ENCODE data around the gene TFB1M. TPM values are rescaled to one million over a fixed set of nuclear protein-coding genes. Genes with fewer than 3 reads are reported as not detected.
A peak's percentile ranks its signal among the peaks of the same experiment; 100 is the strongest.
"Not testable (repeated sequence)": the region's sequence is repeated elsewhere in the genome, so short reads cannot be mapped to it uniquely, and the experiment has no call there.

The TFB1M gene
- total RNA-seq, 2 donors from 2014 or later, result 24.1 to 44.1 TPM

DNA sequence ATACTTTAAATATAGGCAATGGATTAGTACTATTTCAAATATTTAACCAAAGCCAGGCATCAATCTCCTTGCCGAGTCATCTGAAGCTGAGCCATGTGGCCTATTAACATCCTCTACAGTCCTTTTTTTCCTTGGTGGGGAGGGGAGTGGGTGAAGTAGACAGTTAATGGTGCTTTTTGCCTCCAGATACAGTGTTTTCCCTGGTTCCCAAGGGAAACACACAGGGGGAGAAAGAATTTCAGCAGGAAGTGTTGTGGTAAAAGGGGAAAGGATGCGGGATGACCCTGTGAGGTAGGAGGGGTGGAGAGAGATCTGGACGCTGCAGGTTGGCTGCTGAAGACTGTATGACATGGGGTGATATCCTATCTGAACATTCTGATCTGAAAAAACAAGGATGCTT lies 40.9 kb downstream of the TFB1M start:
- Mint-ChIP-seq H3K9me3 (no peaks in the 10 kb centered on the region), H3K4me3 (no peak overlapping the region), H3K27me3 (no peaks in the 10 kb centered on the region), H3K36me3 (no peaks in the 10 kb centered on the region), H3K27ac (peak overlapping the region in 1 of 2 donors; percentile 32), H3K4me1 (ENCODE audit: low read depth in 2 of 2) (peaks cover 4 to 5% of the 10 kb centered on the region in 2 donors)
- no peak for ATAC-seq
- no peak for DNase-seq (ENCODE audit: low spot score)

DNA sequence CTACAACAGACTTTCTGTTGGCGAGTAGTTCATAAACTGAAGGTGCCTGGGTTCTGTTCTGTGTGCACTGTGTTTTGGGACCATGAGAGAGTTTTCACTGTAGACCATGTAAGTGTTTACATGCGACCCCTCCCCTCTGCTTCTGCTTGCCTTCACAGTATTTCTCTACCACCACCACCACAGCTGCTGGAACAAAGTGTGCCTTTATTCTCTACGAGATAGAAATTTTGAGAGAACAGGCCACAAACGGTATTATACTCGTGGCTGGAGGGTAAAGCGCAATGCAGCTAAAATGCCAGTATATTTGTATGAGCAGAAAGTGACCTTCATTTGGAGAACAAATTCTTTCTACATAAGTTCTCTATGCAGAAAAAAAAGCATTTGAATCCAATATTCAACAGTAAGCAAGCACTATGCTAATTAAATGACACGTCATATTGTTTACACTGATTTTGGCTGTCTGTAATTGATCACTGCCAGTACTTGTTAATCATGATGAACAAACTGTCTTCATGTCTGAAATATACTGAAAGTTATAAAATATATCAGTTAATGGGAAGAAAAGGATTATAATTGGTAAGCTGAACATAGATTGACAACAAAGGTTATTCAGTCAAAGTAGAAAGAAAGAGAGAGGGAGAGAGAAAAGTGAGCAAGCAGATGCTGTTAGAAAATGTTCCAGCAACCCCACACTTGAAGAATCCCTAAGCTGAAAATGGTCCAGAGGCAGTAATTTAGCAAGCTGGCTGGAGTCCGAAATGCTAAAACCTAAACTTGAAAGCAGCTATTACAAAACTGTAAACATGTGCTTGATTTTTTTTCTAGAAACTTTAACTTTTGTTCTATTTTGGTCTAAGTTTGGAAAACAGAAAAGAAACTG lies 41.7 kb downstream of the TFB1M start:
- no peak for DNase-seq (ENCODE audit: low spot score)
- no peaks in the 10 kb centered on the region for H3K27me3 Mint-ChIP-seq
- peaks cover 9 to 12% of the 10 kb centered on the region in 2 donors for H3K4me1 Mint-ChIP-seq (ENCODE audit: low read depth in 2 of 2)
- no peaks in the 10 kb centered on the region for H3K36me3 Mint-ChIP-seq
- no peaks in the 10 kb centered on the region for H3K9me3 Mint-ChIP-seq
- ATAC-seq, result no peak
- no peak overlapping the region for H3K4me3 Mint-ChIP-seq
- H3K27ac Mint-ChIP-seq, result no peak overlapping the region

DNA sequence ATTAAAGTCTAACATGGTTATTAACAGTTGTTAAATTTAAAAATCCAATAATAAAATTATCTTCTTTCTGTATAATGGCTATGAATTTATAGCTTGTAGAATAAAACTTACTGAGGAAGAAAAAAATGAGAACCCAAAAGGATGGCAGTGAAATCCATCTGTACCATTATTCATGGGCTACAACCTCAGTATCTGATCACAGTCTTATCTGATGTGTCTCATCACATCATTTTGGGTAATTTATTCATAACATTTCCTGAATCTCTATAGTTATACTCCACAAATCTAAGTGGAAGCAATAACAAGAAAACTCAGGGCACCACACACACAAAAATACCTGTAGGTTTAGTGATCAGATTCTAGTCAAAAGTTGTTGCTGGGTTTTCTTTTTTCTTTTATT lies 43.1 kb downstream of the TFB1M start:
- Mint-ChIP-seq H3K4me1 (ENCODE audit: low read depth in 2 of 2) (peaks cover 9 to 12% of the 10 kb centered on the region in 2 donors), H3K4me3 (no peak overlapping the region), H3K27me3 (no peaks in the 10 kb centered on the region), H3K9me3 (no peaks in the 10 kb centered on the region), H3K36me3 (no peaks in the 10 kb centered on the region), H3K27ac (no peak overlapping the region)
- no peak for DNase-seq (ENCODE audit: low spot score)
- no peak for ATAC-seq

DNA sequence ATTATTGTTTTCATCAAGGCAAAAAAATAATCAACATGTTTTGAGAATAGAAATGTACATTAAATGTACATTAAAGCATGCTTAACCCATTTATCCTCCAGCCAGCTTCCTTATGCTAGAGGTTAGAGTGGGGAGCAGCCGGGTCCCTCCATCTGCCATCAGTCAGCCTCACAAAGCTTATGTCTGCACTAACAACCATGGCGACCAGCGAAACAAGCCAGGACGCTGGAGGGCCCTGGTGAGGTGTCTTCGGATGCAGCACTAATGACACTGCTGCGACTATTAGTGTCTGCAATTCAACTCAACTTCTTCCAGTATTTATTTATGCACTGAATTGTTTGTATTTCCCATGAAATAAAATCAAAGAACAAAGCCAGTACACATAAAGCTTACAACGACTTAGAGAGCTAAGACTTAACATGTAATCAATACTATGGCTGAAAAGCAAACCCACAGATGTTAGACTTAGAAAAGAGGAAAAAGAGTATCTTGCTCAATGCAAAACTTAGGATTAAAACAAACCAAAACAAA lies 43.7 kb downstream of the TFB1M start:
- Mint-ChIP-seq H3K4me1 (ENCODE audit: low read depth in 2 of 2) (peaks cover 9 to 12% of the 10 kb centered on the region in 2 donors), H3K36me3 (no peaks in the 10 kb centered on the region), H3K4me3 (no peak overlapping the region), H3K27ac (no peak overlapping the region), H3K27me3 (no peaks in the 10 kb centered on the region), H3K9me3 (no peaks in the 10 kb centered on the region)
- no peak for DNase-seq (ENCODE audit: low spot score)
- no peak for ATAC-seq

DNA sequence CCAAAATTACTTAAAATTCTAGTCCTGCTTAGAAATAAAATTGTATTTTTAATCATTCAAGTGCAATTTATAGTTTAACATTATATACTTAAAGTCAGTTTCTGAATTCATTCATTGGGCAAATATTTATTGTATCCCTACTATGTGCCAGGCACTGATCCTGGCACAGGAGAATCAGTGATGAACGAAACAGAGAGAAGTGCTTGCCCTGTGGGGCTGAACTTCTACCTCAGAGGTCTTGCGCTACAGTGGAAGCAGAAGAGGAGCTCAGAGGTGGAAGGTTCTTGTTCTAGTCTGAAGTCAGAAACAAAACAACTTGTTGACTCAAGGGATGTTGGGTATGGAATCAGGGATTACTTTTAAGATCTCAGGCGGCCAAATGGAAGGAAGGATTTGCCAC lies 44.5 kb downstream of the TFB1M start:
- no peak overlapping the region for H3K27ac Mint-ChIP-seq
- ATAC-seq, result no peak

DNA sequence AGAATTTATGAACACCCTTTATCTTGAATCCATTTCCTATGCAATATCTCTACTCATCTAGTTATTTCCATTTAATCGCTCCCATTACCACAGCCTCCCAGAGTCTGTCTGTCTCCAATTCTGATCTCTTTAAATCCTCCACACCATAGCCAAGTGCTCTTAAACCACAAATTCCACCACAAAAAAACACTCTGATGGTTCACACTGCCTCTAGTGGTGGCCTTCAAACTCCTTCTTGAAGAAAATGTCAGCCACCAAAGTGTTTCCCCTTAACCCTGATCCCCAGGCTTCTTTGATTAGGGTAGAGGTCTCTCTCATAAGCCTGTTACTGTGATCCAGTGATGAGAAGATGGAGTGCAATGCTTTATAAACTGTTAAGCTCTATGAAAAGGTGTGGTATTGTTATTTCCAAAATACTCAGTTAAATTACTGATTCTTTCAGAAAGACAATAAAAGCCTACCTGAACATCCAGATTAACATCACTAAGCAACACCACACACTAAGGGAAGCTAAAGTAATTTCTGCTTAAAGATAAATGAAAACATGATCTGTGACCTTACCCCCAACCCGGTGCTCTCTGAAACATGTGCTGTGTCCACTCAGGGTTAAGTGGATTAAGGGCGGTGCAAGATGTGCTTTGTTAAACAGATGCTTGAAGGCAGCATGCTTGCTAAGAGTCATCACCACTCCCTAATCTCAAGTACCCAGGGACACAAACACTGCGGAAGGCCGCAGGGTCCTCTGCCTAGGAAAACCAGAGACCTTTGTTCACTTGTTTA lies 46.0 kb downstream of the TFB1M start:
- not testable (repeated sequence) for H3K4me3 Mint-ChIP-seq; H3K27me3 Mint-ChIP-seq; H3K4me1 Mint-ChIP-seq (ENCODE audit: low read depth in 2 of 2); DNase-seq (ENCODE audit: low spot score); H3K27ac Mint-ChIP-seq; H3K36me3 Mint-ChIP-seq; H3K9me3 Mint-ChIP-seq
- peak in 1 of 2 donors; percentile 49 for ATAC-seq

More for the DNA sequence above, 44.5 kb downstream of the TFB1M start:
- no peak for DNase-seq (ENCODE audit: low spot score)
- Mint-ChIP-seq H3K36me3 (no peaks in the 10 kb centered on the region), H3K9me3 (no peaks in the 10 kb centered on the region), H3K4me1 (ENCODE audit: low read depth in 2 of 2) (peaks cover 9 to 12% of the 10 kb centered on the region in 2 donors), H3K4me3 (no peak overlapping the region), H3K27me3 (no peaks in the 10 kb centered on the region)

DNA sequence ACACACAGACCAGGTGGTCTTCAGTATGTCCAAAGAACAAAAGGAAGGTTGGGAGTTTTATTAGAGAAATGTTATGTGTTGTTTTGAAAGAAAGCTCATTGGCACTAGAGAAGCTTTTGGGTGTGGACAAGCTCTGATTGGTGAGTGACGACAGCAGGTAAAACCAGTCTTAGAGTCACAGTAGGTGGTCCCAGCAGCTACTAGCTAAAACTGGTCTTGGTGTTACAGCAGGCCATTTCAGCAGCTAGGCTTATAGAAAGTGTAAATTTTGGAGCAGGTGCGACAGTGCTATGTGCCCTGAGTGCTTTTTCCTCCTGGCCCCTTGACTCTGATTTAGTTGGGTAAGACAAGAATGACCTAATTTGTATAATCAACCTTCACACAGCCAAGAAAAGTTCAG lies 46.9 kb downstream of the TFB1M start:
- H3K9me3 Mint-ChIP-seq, result no peaks in the 10 kb centered on the region
- no peak overlapping the region for H3K27ac Mint-ChIP-seq
- peaks cover 5% of the 10 kb centered on the region for H3K36me3 Mint-ChIP-seq
- no peaks in the 10 kb centered on the region for H3K27me3 Mint-ChIP-seq
- ATAC-seq (no peak), DNase-seq (ENCODE audit: low spot score) (no peak)
- no peak overlapping the region for H3K4me3 Mint-ChIP-seq
- H3K4me1 Mint-ChIP-seq (ENCODE audit: low read depth in 2 of 2), result peaks cover 7 to 10% of the 10 kb centered on the region in 2 donors

DNA sequence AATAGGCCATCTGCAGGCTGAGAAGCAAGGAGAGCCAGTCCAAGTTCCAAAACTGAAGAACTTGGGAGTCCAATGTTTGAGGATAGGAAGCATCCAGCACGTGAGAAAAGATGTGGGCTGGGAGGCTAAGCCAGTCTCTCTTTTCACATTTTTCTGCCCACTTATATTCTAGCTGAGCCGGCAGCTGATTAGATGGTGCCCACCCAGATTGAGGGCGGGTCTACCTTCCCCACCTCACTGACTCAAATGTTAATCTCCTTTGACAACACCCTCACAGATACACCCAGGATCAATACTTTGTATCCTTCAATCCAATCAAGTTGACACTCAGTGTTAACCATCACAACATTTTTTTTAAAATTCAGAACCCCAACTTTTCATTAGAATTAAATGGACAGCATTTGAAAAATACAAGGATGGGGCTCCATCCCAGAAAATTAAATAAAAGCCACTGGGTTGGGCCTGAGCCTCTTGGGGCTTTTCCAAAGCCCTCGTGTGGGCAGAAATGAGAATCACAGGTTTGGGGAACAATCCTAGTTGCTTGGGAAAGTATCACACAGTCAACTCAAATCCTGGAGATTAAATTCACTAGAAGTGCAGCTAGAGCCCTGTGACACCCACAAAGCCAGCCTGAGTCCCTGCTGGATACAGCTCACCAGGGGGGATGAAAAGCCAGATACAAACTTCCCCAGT lies 48.3 kb downstream of the TFB1M start:
- H3K36me3 Mint-ChIP-seq, result peaks cover 5% of the 10 kb centered on the region
- no peak overlapping the region for H3K27ac Mint-ChIP-seq

DNA sequence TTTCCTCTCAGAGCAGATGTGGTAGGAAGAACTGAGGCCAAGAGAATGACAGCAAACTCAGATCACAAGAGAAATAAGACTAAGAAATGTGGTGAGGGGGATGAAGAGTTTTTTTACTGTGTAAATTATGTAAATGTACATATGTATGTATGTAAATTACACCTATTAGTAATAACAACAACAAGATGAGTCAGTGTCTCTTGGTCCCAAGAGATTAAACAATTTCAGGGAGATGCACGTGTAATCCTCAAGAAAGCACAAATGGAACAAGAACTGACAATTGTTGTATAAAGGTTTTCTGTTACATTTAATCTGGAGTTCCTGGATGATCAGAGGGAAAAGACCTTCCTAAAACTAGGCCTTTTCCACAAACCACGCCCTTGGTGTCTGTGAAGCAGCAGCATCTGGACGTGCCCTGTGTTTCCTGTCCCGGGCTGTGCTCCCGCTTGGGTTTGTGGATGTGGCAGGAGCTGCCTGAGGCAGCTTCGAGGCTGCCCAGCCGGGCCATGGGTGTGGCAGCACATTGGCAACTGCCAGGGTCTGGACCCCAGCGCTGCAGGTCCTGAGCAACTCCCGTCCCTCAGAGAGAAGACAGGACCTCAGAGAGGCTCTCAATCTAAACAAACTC lies 49.5 kb downstream of the TFB1M start:
- Mint-ChIP-seq H3K27ac (no peak overlapping the region), H3K4me1 (ENCODE audit: low read depth in 2 of 2) (peaks cover 7 to 12% of the 10 kb centered on the region in 2 donors), H3K4me3 (no peak overlapping the region), H3K9me3 (no peaks in the 10 kb centered on the region), H3K36me3 (peaks cover 5% of the 10 kb centered on the region), H3K27me3 (no peaks in the 10 kb centered on the region)
- ATAC-seq (no peak), DNase-seq (ENCODE audit: low spot score) (no peak)

More for the DNA sequence above, 48.3 kb downstream of the TFB1M start:
- no peaks in the 10 kb centered on the region for H3K27me3 Mint-ChIP-seq
- no peak for DNase-seq (ENCODE audit: low spot score)
- no peak overlapping the region for H3K4me3 Mint-ChIP-seq
- no peaks in the 10 kb centered on the region for H3K9me3 Mint-ChIP-seq
- no peak for ATAC-seq
- peaks cover 7 to 12% of the 10 kb centered on the region in 2 donors for H3K4me1 Mint-ChIP-seq (ENCODE audit: low read depth in 2 of 2)

DNA sequence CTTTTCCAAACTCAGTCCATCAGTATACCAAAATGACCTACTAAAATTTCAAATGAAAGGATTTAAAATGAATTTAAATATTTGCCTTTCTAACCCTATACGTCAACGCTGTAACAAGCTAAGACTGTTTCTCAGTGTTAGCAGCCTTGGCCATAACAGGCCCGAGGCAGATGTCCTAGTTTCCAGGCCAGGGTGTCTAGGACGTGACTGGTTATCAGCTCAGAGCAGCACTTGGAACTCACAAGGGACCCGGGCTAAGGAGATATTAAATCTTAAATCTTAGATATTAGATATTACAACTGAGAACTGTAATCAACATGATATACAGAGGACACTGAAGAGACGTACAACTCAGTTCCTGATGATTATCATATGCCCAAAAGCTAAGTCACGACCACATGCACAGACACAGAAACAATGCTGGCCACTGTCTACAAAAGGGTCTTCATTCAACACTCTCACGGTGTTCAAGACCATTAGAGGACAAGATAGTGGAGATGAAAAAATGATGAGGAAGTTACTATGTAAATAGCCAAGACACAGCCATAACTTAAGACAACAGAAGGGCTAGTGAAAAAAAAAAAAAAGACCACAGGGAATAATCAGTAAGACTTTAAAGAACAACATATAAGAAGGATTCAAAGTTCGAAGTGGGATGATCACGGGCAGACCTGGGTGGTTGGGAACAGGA lies 50.8 kb downstream of the TFB1M start, which contains the start of gene CLDN20:
CLDN20 (plus strand) TSS at position 641 of the 691 bp plus-strand sequence. CDS start 11,707 bp downstream, outside the sequence.
- Mint-ChIP-seq H3K27me3 (no peaks in the 10 kb centered on the region), H3K9me3 (no peaks in the 10 kb centered on the region), H3K4me3 (no peak within 1 kb of the TSS), H3K27ac (no peak within 1 kb of the TSS), H3K36me3 (peaks cover 5% of the 10 kb centered on the region), H3K4me1 (ENCODE audit: low read depth in 2 of 2) (peaks cover 7 to 12% of the 10 kb centered on the region in 2 donors)
- no peak for DNase-seq (ENCODE audit: low spot score)
- ATAC-seq, result no peak

DNA sequence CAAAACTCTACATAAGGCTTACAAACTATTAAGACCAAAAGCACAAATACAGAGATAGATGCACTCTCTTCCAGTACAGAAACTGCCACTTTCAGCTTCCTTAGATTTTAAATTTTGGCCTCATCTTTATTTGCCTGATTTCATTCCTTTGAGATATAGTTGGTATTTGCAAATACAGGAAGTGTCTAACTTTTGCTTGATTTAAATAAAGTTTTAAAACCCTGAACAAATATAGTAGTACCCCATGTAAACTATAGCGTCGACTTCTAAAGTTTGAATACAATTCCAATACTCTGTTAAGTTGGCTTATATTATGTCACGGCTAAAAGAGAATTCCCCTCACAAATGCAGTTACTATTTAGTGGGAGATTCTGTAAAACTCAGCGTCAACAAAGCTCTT lies 51.6 kb downstream of the TFB1M start:
- H3K9me3 Mint-ChIP-seq, result no peaks in the 10 kb centered on the region
- peaks cover 0 to 7% of the 10 kb centered on the region in 2 donors for H3K4me1 Mint-ChIP-seq (ENCODE audit: low read depth in 2 of 2)
- H3K27ac Mint-ChIP-seq, result peak overlapping the region in 1 of 2 donors; percentile 9
- no peak overlapping the region for H3K4me3 Mint-ChIP-seq
- ATAC-seq (no peak), DNase-seq (ENCODE audit: low spot score) (no peak)
- peaks cover 8% of the 10 kb centered on the region for H3K36me3 Mint-ChIP-seq
- H3K27me3 Mint-ChIP-seq, result no peaks in the 10 kb centered on the region

DNA sequence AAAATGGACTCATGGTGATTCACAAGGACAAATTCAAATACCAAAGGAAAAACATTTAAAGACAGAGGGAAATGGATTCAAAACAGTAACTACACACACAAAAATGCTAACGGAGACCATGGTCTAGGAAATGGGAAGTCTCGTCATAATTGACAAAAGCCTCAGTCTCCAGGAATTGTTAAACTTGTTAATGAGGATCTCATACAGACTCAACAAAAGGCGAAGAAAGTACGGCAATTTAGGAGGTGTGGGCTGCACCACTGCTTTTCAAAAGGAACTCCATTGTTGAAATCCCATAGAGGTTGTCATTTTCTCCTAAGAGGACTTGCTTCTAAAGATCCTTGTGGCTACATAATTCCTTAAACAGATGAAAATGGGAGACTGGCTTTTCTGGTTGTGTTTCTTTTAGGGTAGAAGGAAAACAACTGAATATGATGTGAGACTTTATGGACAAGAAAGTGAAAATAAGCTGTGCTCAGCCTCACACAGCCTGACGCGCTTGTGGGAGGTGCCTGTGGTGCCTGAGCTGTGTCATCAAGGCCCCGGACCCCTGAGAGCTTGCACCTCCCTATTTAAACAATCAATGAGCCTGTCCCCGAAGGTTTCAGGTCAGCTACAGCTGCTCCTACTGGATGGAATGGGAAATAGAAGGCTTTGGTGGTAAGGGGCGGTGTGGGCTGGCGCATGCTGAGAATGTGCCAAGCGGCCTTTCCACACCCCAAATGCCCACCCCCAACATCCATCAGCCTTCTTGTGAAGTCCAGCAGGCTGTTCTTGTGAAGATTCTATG lies 53.0 kb downstream of the TFB1M start:
- H3K27ac Mint-ChIP-seq, result peak overlapping the region in 1 of 2 donors; percentile 9
- DNase-seq (ENCODE audit: low spot score) (no peak), ATAC-seq (no peak)
- H3K4me3 Mint-ChIP-seq, result no peak overlapping the region
- no peaks in the 10 kb centered on the region for H3K9me3 Mint-ChIP-seq
- peaks cover 0 to 7% of the 10 kb centered on the region in 2 donors for H3K4me1 Mint-ChIP-seq (ENCODE audit: low read depth in 2 of 2)
- H3K27me3 Mint-ChIP-seq, result no peaks in the 10 kb centered on the region
- H3K36me3 Mint-ChIP-seq, result peaks cover 9% of the 10 kb centered on the region

Data from natural killer cell treated with Interleukin-12 subunit alpha and Interleukin-12 subunit beta and Interleukin-15 and Interleukin-18, amount 100 ng/mL, for 72 hours (primary cell).